LHCN-M2 (cell line): ENCODE results near the gene RER1. TPM values are rescaled to one million over a fixed set of nuclear protein-coding genes. Genes with fewer than 3 reads are reported as not detected.
A peak's percentile ranks its signal among the peaks of the same experiment; 100 is the strongest.

Source experiments
- DNase-seq: peaks from one replicate; pipeline ENCODE4 v3.0.0-alpha.2; 2012; ENCODE audit warnings: low read depth
- total RNA-seq: library from RNA; depleted of rRNA; stranded (reverse); fragments of >200 nt; gene quantifications from 2 replicates; pipeline ENCODE4 v1.2.3, GENCODE V29; 2014; rRNA removed

Gene RER1
- total RNA-seq, 1 experiment from 2014 or later, result 104 TPM

DNA sequence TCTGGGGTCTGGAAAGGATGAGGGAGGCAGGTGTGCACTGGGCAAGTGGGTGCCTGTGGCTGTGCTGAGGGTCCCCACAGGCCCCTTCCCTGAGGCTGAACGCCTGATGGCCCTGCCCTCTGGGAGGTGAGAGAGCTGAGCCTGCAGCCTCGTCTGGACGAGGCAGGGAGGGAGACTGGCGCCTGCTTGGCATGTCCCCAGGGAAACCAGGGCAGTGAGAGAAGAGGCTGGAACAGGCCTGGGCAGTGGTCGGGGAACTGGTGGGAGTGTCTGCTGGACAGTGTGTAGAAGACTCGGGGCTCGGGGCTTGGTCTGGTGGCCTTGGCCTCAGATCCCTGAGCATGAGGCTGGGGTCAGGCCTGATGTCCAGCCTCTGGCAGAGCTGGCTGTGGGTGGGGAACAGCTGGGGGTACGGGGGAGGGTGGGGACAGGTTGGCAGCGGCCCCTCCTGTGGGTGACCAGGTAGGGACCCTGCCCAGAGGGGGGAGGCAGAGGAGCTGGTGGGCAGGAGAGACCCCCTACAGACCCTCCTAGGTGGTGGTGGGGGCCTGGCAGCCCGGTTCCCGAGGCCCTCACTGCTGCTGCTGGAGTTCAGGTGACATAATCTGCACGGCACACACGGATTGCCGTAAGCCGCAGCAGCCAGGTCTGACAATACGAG lies 53.7 kb downstream of the RER1 start:
- DNase-seq, result no peak

DNA sequence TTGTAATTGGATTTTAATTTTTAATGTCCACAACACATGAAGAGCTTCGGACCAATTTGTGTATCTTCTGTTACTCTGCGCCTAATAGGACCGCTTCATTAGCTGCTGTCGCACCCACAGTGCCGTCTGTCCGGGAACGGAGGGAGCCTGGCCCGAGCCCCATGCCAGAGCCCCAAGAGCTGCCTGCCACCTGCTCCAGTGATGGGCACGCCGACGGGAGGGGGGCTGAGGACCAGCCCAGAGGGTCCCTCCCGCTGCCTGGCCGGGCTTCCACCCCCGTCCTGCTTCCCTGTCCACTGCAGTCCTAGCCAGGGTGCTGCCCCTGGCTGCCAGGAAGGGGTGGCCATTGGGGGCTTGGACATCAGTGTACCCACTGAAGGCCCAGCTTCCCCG lies 54.2 kb downstream of the RER1 start:
- no peak for DNase-seq

DNA sequence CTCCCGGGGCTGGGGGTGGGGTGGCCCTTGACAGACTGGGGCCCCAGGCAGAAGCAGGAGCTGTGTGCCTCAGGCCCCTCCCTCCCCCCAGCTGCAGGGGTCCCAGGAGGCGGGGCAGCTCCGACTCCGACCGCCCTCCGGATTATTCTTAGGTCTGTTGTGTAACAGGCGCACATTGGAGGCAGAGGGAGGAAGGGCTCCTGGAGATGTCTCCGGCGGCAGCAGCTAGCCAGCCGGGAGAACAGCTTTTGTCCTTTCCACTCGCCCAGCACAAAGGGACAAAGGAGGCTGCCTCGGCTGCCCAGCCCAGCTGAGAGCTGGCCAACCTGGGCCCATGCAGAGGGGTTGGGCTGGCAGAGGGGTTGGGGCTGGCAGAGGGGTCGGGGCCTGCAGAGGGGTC lies 54.8 kb downstream of the RER1 start:
- no peak for DNase-seq

DNA sequence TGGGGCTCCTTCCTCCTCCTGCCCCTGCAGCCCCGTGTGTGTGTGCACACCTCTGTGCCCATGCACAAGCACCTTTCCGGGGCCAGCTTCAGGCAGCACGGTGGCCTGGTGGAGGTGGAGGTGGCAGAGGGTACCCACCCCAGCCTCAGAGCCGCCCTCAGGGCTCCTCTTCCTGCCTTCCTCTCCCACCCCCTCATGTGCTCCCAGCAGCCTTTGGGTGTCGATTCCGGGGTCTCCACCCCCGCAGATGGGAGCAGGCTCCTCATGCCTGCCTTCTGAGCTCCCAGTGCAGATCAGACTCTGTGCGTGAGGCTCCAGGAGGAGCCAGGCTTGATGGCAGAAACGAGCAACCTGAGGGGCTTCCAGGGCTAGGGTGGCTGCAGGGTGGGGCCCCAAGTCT lies 55.2 kb downstream of the RER1 start:
- DNase-seq, result no peak

DNA sequence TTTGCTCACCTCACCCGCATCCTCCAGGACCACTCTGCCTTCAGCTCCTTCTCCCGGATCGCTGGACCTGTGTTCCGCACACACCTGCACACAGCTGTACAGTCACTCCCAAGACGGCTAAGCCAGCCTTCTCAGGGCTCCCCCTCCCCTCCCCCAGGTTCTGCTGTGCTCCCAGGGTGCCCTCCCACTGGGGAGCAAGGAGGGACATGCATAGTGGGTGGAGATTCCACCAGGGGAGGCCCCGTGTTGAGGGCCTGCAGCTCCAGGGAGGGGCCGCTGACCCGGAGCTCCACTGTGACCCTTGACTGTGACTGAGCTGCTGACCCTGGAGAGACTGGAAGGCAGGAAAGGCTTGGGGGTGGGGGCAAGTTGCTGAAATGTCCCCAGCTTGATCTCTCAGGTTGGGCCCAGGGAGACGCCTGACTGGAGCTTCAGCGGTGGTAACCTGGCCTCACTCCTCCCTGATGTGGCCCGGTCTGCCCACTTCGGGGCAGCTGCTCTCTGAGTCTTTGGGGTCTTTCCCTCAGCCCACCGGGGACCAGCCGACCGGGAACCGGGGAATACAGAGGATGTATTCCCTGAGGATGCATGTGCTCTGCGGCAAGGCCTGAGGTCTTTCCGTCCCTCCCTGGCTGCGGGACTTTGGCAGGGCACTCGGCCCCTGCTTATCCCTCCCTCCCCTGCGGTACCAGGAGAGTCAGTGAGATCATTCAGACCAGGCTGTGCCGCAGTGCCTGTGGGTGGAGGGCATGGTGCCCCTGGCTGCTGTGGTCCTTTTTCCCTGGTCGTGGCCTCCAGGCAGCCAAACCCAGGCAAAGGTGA lies 55.8 kb downstream of the RER1 start:
- DNase-seq, result no peak

DNA sequence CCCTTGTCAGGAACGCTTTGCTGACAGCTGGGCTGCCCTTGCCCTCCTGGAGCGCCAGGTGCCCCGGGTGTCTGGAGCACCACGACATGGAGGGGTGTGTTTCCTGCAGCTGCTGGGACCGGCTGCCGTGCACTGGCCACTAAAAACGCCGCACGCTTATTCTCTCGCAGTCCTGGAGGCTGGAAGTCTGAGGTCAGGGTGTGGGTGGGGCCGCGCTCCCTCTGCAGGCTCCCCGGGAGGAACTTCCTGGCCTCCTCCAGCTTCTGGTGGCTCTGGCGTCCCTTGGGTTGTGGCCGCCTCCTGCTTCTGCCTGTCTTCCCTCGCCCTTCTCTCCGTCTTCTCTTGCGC lies 56.4 kb downstream of the RER1 start:
- peak; percentile 42 for DNase-seq

DNA sequence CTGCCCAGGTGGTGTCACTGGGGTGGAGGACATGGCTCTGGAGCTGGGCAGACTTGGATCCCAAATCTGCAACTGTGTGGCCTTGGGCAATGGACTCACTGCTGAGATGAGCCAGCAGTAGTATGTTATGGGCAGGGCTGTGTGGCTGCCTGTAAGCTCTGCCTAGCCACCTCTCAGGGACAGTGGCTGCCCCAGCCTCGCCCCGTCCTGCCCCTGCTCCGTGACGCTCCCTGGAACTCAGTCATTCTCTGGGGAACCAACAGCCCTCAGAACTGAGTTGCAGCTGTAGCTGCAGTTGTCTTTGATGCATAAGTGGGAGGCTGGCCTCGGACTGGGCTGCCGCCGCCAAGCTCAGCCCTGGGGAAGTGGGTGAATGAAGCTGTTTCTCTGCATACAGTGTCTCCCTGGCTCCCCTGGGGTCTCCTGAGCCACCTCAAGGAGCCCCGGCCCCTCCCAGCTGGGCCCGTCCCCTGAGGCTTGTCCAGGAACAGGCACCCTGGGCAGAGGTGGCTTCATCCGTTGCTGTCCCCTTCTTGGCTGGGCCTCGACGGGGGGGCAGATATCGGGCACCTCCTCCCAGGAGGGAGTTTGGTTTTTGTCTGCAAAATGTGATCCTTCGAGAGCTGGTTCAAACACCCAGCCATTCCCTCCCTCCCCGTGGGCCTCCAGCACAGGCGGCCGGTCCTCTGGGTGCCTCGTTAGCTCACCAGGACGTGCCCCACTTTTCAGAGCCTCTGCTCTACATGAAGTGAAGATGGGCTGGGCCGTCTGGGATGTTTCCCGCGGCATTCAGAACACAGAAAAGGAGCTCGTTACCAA lies 58.2 kb downstream of the RER1 start:
- DNase-seq, result peak; percentile 42

DNA sequence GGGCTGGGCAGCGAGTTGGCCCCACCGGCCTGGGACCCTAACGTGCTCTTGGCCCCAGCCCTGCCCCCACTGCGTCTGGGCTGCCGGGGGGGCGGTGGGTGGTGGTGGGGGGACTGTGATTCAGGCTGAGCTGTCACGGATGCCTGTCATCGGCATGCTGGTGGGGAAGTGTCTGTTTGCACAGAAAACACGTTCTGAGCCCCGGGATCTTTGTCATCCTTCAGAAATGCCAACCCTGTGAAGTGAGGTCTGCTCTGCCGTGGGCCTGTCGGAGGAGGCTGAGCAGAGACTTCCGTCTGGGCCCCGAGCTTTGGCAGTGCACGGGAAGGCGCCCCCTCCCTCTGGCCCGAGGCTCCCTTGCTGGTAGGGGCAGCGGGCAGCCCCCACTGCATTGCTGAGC lies 60.1 kb downstream of the RER1 start:
- DNase-seq, result peak; percentile 82

DNA sequence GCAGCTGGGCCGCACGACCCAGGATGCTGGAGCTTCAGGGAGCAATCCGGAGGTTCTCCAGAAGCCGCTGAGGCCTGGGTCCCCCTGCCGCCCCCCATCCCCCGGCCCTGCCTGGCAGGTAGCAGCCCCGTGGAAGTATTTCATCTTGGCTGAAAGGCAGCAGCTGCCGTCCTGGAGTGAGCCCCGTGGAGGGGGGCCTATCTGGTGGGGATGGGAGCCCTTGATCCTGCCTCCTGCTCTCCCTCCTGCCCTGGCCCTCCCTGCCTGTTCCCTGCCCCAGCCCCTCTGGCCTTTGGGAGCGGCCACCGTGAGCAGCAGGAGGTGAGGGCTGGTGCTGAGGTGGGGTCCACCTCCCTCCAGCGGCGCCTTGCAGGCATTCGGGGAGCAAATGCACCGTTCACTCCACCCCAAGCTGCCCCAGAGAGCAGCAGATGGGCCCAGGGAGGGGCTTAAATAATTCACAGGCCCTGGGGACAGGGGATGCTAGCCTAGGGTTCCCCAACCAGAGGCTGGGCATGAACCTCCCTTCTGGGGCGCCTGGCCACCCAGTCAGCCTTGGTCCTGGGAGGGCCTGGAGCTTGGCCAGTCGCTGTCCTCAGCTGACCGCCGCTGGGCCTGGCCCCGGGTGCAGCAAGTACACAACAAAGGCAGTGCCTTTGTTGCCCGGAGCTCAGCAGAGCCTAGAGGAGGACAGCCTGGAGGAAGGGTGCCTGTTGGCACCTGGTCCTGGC lies 60.7 kb downstream of the RER1 start:
- no peak for DNase-seq

DNA sequence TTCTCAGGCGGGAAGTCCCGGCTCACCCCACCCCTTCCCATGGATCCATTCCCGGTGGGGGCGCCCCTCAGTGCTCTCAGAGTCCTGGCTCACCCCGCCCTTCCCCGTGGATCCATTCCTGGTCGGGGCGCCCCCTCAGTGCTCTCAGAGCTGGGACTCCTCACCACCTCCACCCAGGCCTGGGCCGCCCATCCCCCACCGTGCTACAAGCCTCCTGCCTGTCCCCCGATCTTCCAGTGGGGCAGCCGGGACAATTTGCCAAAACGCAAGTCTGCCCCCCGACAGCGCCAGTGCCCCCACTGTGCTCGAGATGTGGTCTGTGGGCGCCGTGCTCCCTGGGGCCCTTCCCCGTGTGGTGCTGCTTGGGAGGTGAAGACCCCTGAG lies 61.3 kb downstream of the RER1 start:
- no peak for DNase-seq

DNA sequence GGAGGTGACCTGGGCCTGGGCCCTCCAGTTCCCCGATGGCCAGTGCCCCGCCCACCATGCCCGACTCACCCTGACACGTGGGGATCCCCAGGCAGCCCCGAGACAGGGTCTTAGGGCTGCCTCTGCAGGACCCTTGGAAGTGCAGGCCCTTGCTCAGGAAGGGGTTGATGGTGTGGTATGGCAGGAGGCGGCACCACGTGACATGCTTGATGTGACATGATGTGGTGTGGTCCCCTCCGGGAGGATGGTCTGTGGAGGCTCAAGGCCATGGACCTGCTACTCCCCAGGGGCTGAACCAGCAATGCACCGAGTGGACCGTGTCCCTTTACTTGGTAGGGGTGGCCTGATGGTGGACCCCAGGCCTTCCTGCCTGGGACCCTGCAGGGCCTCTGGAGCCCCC lies 62.6 kb downstream of the RER1 start:
- no peak for DNase-seq

Other genes with a start within 250 kb of the RER1 start
- 40.9 and 47.5 TPM in 2 replicates for gene FAAP20, start 197.1 kb upstream of the RER1 start, total RNA-seq
- 13.9 and 16.5 TPM in 2 replicates for gene SKI, start 163.5 kb upstream of the RER1 start, total RNA-seq
- gene MORN1, start 287 bp upstream of the RER1 start, total RNA-seq, result 4.9 and 7.5 TPM in 2 replicates
- gene PEX10, start 20.7 kb downstream of the RER1 start, total RNA-seq, result 47.9 and 51.6 TPM in 2 replicates
- gene PLCH2, start 84.4 kb downstream of the RER1 start, total RNA-seq, result 0.06 TPM in 1 of 2 replicates, not detected in the other
- gene PANK4, start 134.8 kb downstream of the RER1 start, total RNA-seq, result 22.4 and 30.0 TPM in 2 replicates
- not detected in 2 replicates for gene HES5, start 138.4 kb downstream of the RER1 start, total RNA-seq
- gene TNFRSF14, start 164.5 kb downstream of the RER1 start, total RNA-seq, result 13.1 TPM in 2 replicates
- 39.6 and 40.7 TPM in 2 replicates for gene PRXL2B, start 194.9 kb downstream of the RER1 start, total RNA-seq
- not detected in 2 replicates for gene MMEL1, start 241.2 kb downstream of the RER1 start, total RNA-seq